Trophoblast cell (in vitro differentiated cells and primary cell): Measurements from ENCODE around the gene PCSK6.
A peak's percentile ranks its signal among the peaks of the same experiment; 100 is the strongest.

ENCODE experiments used
- DNase-seq, 2 donors: peaks; one replicate each; pipeline ENCODE4 v3.0.0-alpha.2; 2016
- H2AFZ ChIP-seq: 2 replicates; pipeline ENCODE4 v1.6.1; 2013; ENCODE audit warnings: low read length, moderate library complexity, mild to moderate bottlenecking; ENCODE audit not compliant: insufficient read depth, poor library complexity
- H2AK5ac ChIP-seq: 2 replicates; pipeline ENCODE4 v1.6.1; 2013; ENCODE audit warnings: mild to moderate bottlenecking, low read length
- H2BK120ac ChIP-seq: 2 replicates; pipeline ENCODE4 v1.6.1; 2013; ENCODE audit warnings: low read length, mild to moderate bottlenecking, moderate library complexity; ENCODE audit not compliant: insufficient read depth, poor library complexity
- H2BK12ac ChIP-seq: 2 replicates; pipeline ENCODE4 v1.6.1; 2013; ENCODE audit warnings: mild to moderate bottlenecking, low read length, moderate library complexity
- H2BK5ac ChIP-seq: 2 replicates; pipeline ENCODE4 v1.6.1; 2013; ENCODE audit warnings: low read length, low read depth, moderate library complexity, mild to moderate bottlenecking; ENCODE audit not compliant: poor library complexity
- H3K14ac ChIP-seq: 2 replicates; pipeline ENCODE4 v1.6.1; 2013; ENCODE audit warnings: mild to moderate bottlenecking, low read length
- H3K18ac ChIP-seq: 2 replicates; pipeline ENCODE4 v1.6.1; 2013; ENCODE audit warnings: mild to moderate bottlenecking, low read length
- H3K23ac ChIP-seq: 2 replicates; pipeline ENCODE4 v1.6.1; 2013; ENCODE audit warnings: low read length
- H3K27ac ChIP-seq: 2 replicates; pipeline ENCODE4 v1.5.1; 2013; ENCODE audit warnings: low read depth, mild to moderate bottlenecking, inconsistent platforms, low read length, moderate library complexity
- H3K27me3 ChIP-seq: 2 replicates; pipeline ENCODE4 v1.6.1; 2013; ENCODE audit warnings: inconsistent platforms, mild to moderate bottlenecking, low read length, moderate library complexity; ENCODE audit not compliant: insufficient read depth
- H3K36me3 ChIP-seq, 2 experiments: 1 replicate in 1 of 2; 2 replicates in 1 of 2; pipeline ENCODE4 v1.6.1; 2013; ENCODE audit warnings: low read length in 2 of 2, mild to moderate bottlenecking in 2 of 2, moderate library complexity in 1 of 2; ENCODE audit not compliant: insufficient read depth in 2 of 2, control insufficient read depth in 1 of 2
- H3K4ac ChIP-seq: 2 replicates; pipeline ENCODE4 v1.6.1; 2013; ENCODE audit warnings: low read depth, mild to moderate bottlenecking, low read length, moderate library complexity
- H3K4me1 ChIP-seq, 2 experiments: 1 replicate in 1 of 2; 2 replicates in 1 of 2; pipeline ENCODE4 v1.6.1; 2013; ENCODE audit warnings: low read length in 2 of 2, mild to moderate bottlenecking in 2 of 2, moderate library complexity in 1 of 2; ENCODE audit not compliant: insufficient read depth in 2 of 2, control insufficient read depth in 1 of 2
- H3K4me2 ChIP-seq: 2 replicates; pipeline ENCODE4 v1.6.1; 2013; ENCODE audit warnings: inconsistent platforms, mild to moderate bottlenecking, low read length, moderate library complexity
- H3K4me3 ChIP-seq: 2 replicates; pipeline ENCODE4 v1.5.1; 2013; ENCODE audit warnings: mild to moderate bottlenecking, low read depth, low read length, inconsistent platforms
- H3K79me1 ChIP-seq: one replicate; pipeline ENCODE4 v1.6.1; 2013; ENCODE audit warnings: low read length
- H3K79me2 ChIP-seq: 2 replicates; pipeline ENCODE4 v1.6.1; 2013; ENCODE audit warnings: low read length, mild to moderate bottlenecking; ENCODE audit not compliant: control insufficient read depth, insufficient read depth, poor library complexity
- H3K9ac ChIP-seq: 2 replicates; pipeline ENCODE4 v1.6.1; 2013; ENCODE audit warnings: mild to moderate bottlenecking, low read length
- H3K9me3 ChIP-seq: 2 replicates; pipeline ENCODE4 v1.6.1; 2013; ENCODE audit warnings: low read depth, mild to moderate bottlenecking, control low read depth, inconsistent platforms, low read length; ENCODE audit not compliant: insufficient read depth
- H4K12ac ChIP-seq: 2 replicates; pipeline ENCODE4 v1.6.1; 2013; ENCODE audit warnings: low read depth, mild to moderate bottlenecking, low read length, moderate library complexity
- H4K8ac ChIP-seq: 2 replicates; pipeline ENCODE4 v1.6.1; 2013; ENCODE audit warnings: low read depth, mild to moderate bottlenecking, low read length, moderate library complexity
- H4K91ac ChIP-seq: one replicate; pipeline ENCODE4 v1.6.1; 2013; ENCODE audit warnings: low read depth, mild to moderate bottlenecking, low read length, moderate library complexity
- WGBS: extraction: QIAGEN DNeasy Blood & Tissue Kit; methylation state at CpG from one replicate; pipeline ENCODE4 v1.1.7; 2013; ENCODE audit warnings: missing lambda C conversion rate; ENCODE audit not compliant: insufficient read length, insufficient coverage; ENCODE audit errors: extremely low coverage; 5-methylcytosine and 5-hydroxymethylcytosine counted together

The PCSK6 gene

GRCh38 chr15:101323793-101324523 lies 165.5 kb downstream of the PCSK6 start:
- no peak for DNase-seq
- Histone ChIP-seq H3K4me2 (no peak overlapping the region), H2AFZ (no peak overlapping the region), H2AK5ac (no peak overlapping the region), H2BK12ac (no peak overlapping the region), H3K27me3 (no peaks in the 10 kb centered on the region), H3K4ac (no peak overlapping the region), H3K36me3 (no peaks in the 10 kb centered on the region), H3K23ac (no peak overlapping the region), H3K4me3 (no peak overlapping the region), H3K9ac (no peak overlapping the region), H3K14ac (no peak overlapping the region), H2BK120ac (no peak overlapping the region), H3K27ac (no peak overlapping the region), H3K79me2 (no peaks in the 10 kb centered on the region), H3K9me3 (peaks cover 3% of the 10 kb centered on the region), H3K4me1 (no peaks in the 10 kb centered on the region), H3K18ac (no peak overlapping the region), H2BK5ac (no peak overlapping the region), H4K8ac (no peak overlapping the region), H3K79me1 (no peaks in the 10 kb centered on the region), H4K91ac (no peak overlapping the region), H4K12ac (no peak overlapping the region)
- WGBS = no CpG with 5 or more reads among the region's 21 CpGs

GRCh38 chr15:101322854-101323477 lies 166.5 kb downstream of the PCSK6 start:
- Histone ChIP-seq H4K12ac (no peak overlapping the region), H2AK5ac (no peak overlapping the region), H3K4me2 (no peak overlapping the region), H2BK5ac (no peak overlapping the region), H3K9me3 (peaks cover under 1% of the 10 kb centered on the region), H3K9ac (no peak overlapping the region), H3K27me3 (no peaks in the 10 kb centered on the region), H4K8ac (no peak overlapping the region), H3K4me1 (no peaks in the 10 kb centered on the region), H3K4ac (no peak overlapping the region), H2BK12ac (no peak overlapping the region), H3K18ac (no peak overlapping the region), H3K23ac (no peak overlapping the region), H4K91ac (no peak overlapping the region), H3K27ac (no peak overlapping the region), H3K14ac (no peak overlapping the region), H3K4me3 (no peak overlapping the region), H3K79me1 (no peaks in the 10 kb centered on the region), H2BK120ac (no peak overlapping the region), H2AFZ (no peak overlapping the region), H3K79me2 (no peaks in the 10 kb centered on the region), H3K36me3 (no peaks in the 10 kb centered on the region)
- WGBS = no CpG with 5 or more reads among the region's 17 CpGs
- DNase-seq = no peak

- H3K27ac ChIP-seq = no peak overlapping the region
- H3K23ac ChIP-seq = no peak overlapping the region
- H2BK120ac ChIP-seq = no peak overlapping the region
- no peak overlapping the region for H3K18ac ChIP-seq
- H3K4me3 ChIP-seq = no peak overlapping the region
- H2AK5ac ChIP-seq = no peak overlapping the region
- no peak overlapping the region for H3K9ac ChIP-seq
- H3K79me2 ChIP-seq = no peaks in the 10 kb centered on the region
- H3K79me1 ChIP-seq = no peaks in the 10 kb centered on the region
- DNase-seq = no peak
- no peaks in the 10 kb centered on the region for H3K36me3 ChIP-seq
- H3K4ac ChIP-seq = no peak overlapping the region
- H3K4me2 ChIP-seq = no peak overlapping the region
- H2BK12ac ChIP-seq = no peak overlapping the region
- H2BK5ac ChIP-seq = no peak overlapping the region
- no peaks in the 10 kb centered on the region for H3K27me3 ChIP-seq
- no peaks in the 10 kb centered on the region for H3K4me1 ChIP-seq
- no CpG with 5 or more reads among the region's 21 CpGs for WGBS
- H4K8ac ChIP-seq = no peak overlapping the region
- no peak overlapping the region for H4K91ac ChIP-seq
- no peaks in the 10 kb centered on the region for H3K9me3 ChIP-seq
- no peak overlapping the region for H4K12ac ChIP-seq
- H2AFZ ChIP-seq = no peak overlapping the region
- no peak overlapping the region for H3K14ac ChIP-seq
Measured at GRCh38 chr15:101322016-101322695, 167.4 kb downstream of the PCSK6 start.

- H3K79me2 ChIP-seq = no peaks in the 10 kb centered on the region
- no peak overlapping the region for H3K4me3 ChIP-seq
- H3K4me1 ChIP-seq = no peaks in the 10 kb centered on the region
- no peaks in the 10 kb centered on the region for H3K36me3 ChIP-seq
- no CpG with 5 or more reads among the region's 21 CpGs for WGBS
- H2AFZ ChIP-seq = no peak overlapping the region
- H3K4ac ChIP-seq = no peak overlapping the region
- no peaks in the 10 kb centered on the region for H3K27me3 ChIP-seq
- H3K9ac ChIP-seq = no peak overlapping the region
- H3K23ac ChIP-seq = no peak overlapping the region
- H3K27ac ChIP-seq = no peak overlapping the region
- no peak overlapping the region for H3K4me2 ChIP-seq
- no peak overlapping the region for H3K18ac ChIP-seq
- no peaks in the 10 kb centered on the region for H3K9me3 ChIP-seq
- H4K12ac ChIP-seq = no peak overlapping the region
- H4K8ac ChIP-seq = no peak overlapping the region
- DNase-seq = peak; percentile 11 to 42
- H3K79me1 ChIP-seq = no peaks in the 10 kb centered on the region
- H2BK120ac ChIP-seq = no peak overlapping the region
- H2BK12ac ChIP-seq = no peak overlapping the region
- no peak overlapping the region for H2AK5ac ChIP-seq
- H4K91ac ChIP-seq = no peak overlapping the region
- H3K14ac ChIP-seq = no peak overlapping the region
- no peak overlapping the region for H2BK5ac ChIP-seq
Measured at GRCh38 chr15:101320501-101321052, 168.9 kb downstream of the PCSK6 start.
